Activated T-cell treated with anti-CD3 and anti-CD28 coated beads, Interleukin-2, amount 50 U/mL, for 1 hour (primary cell): ENCODE data around the gene PTMA.
"Not testable (repeated sequence)": the region's sequence is repeated elsewhere in the genome, so short reads cannot be mapped to it uniquely, and the experiment has no call there.

Experiments
- DNase-seq: peaks from one replicate; pipeline ENCODE4 v3.0.0-alpha.2; 2020

The PTMA gene

GRCh38 chr2:231701456-231702373 lies 6.6 kb upstream of the PTMA start:
- no peak for DNase-seq

GRCh38 chr2:231704017-231704416 lies 4.3 kb upstream of the PTMA start:
- no peak for DNase-seq

- DNase-seq, result peak; percentile 97
Measured at GRCh38 chr2:231706731-231707624, 1.3 kb upstream of the PTMA start.

GRCh38 chr2:231707625-231707926 lies 749 bp upstream of the PTMA start:
- DNase-seq, result no peak

GRCh38 chr2:231708773-231709635 lies 679 bp downstream of the PTMA start:
- peak; percentile 68 for DNase-seq

GRCh38 chr2:231709636-231709980 lies 1.3 kb downstream of the PTMA start:
- peak; percentile 65 for DNase-seq

GRCh38 chr2:231709981-231710798 lies 1.9 kb downstream of the PTMA start:
- DNase-seq, result peak; percentile 95

- DNase-seq, result peak; percentile 41
Measured at GRCh38 chr2:231710799-231711676, 2.7 kb downstream of the PTMA start.

- no peak for DNase-seq
Measured at GRCh38 chr2:231711677-231712450, 3.5 kb downstream of the PTMA start.

GRCh38 chr2:231712451-231713021 lies 4.2 kb downstream of the PTMA start:
- DNase-seq, result peak; percentile 54

GRCh38 chr2:231713406-231713729 lies 5.0 kb downstream of the PTMA start:
- not testable (repeated sequence) for DNase-seq

GRCh38 chr2:231713730-231714638 lies 5.7 kb downstream of the PTMA start:
- peak; percentile 93 for DNase-seq

GRCh38 chr2:231714639-231715498 lies 6.5 kb downstream of the PTMA start:
- peak; percentile 82 for DNase-seq

GRCh38 chr2:231715499-231715837 lies 7.1 kb downstream of the PTMA start:
- DNase-seq, result no peak

- no peak for DNase-seq
Measured at GRCh38 chr2:231715988-231716616, 7.8 kb downstream of the PTMA start.

- no peak for DNase-seq
Measured at GRCh38 chr2:231716666-231717280, 8.4 kb downstream of the PTMA start.
